DOHH2 (cell line): ENCODE results near the gene GRID1.

Experiments
- H3F3A ChIP-seq: fragments of 200-600 bp; sonication (generic), shearing (Covaris generic); 2 replicates; pipeline ENCODE4 v1.6.0; 2016; ENCODE audit warnings: antibody characterized with exemption, mild to moderate bottlenecking; ENCODE audit not compliant: control insufficient read depth, insufficient read depth
- H3K27ac ChIP-seq: fragments of 200-600 bp; sonication (generic); 2 replicates; pipeline ENCODE4 v1.5.1; 2014; ENCODE audit warnings: low read depth, mild to moderate bottlenecking, low read length, moderate library complexity
- H3K27me3 ChIP-seq: fragments of 200-600 bp; sonication (generic); 2 replicates; pipeline ENCODE4 v1.6.1; 2014; ENCODE audit warnings: mild to moderate bottlenecking, low read length, mixed read lengths; ENCODE audit not compliant: control insufficient read depth
- H3K36me3 ChIP-seq: fragments of 200-600 bp; sonication (generic); 2 replicates; pipeline ENCODE4 v1.6.1; 2014; ENCODE audit warnings: mild to moderate bottlenecking, low read length, moderate library complexity, mixed read lengths; ENCODE audit not compliant: control insufficient read depth
- H3K4me1 ChIP-seq: fragments of 200-600 bp; sonication (generic); 2 replicates; pipeline ENCODE4 v1.6.1; 2014; ENCODE audit warnings: mild to moderate bottlenecking, low read length, mixed read lengths; ENCODE audit not compliant: control insufficient read depth
- H3K4me2 ChIP-seq: fragments of 200-600 bp; sonication (generic); 2 replicates; pipeline ENCODE4 v1.6.0; 2014; ENCODE audit warnings: mild to moderate bottlenecking, low read length, moderate library complexity
- H3K4me3 ChIP-seq: fragments of 200-600 bp; sonication (generic); 2 replicates; pipeline ENCODE4 v1.5.1; 2014; ENCODE audit warnings: mild to moderate bottlenecking, low read length, mixed read lengths
- H3K79me2 ChIP-seq: fragments of 200-600 bp; sonication (generic); 2 replicates; pipeline ENCODE4 v1.6.1; 2014; ENCODE audit warnings: mild to moderate bottlenecking, low read length, mixed read lengths; ENCODE audit not compliant: control insufficient read depth
- H3K9me2 ChIP-seq: fragments of 200-600 bp; sonication (generic); replicated peaks from 2 replicates; pipeline ENCODE4 v1.6.1; 2014; ENCODE audit warnings: mild to moderate bottlenecking, low read length, mixed read lengths; ENCODE audit not compliant: control insufficient read depth
- H3K9me3 ChIP-seq: fragments of 200-600 bp; sonication (generic); 2 replicates; pipeline ENCODE4 v1.6.1; 2014; ENCODE audit warnings: antibody characterized with exemption, low read length, mixed read lengths; ENCODE audit not compliant: control insufficient read depth, insufficient read depth
- H4K20me1 ChIP-seq: fragments of 200-600 bp; sonication (generic); 2 replicates; pipeline ENCODE4 v1.6.0; 2014; ENCODE audit warnings: low read depth, mild to moderate bottlenecking, antibody characterized with exemption, low read length, moderate library complexity; ENCODE audit not compliant: control insufficient read depth, insufficient read depth
- EZH2phosphoT487 ChIP-seq: fragments of 200-600 bp; sonication (generic); IDR thresholded peaks from 2 replicates; pipeline ENCODE4 v1.6.1; 2017; ENCODE audit warnings: borderline replicate concordance, mild to moderate bottlenecking, antibody characterized with exemption, low read length, moderate library complexity, mixed read lengths
- TF ChIP-seq, protein P1 (sequence below): fragments of 200-600 bp; sonication (generic); IDR thresholded peaks from one replicate; pipeline ENCODE4 v1.5.1; 2014; ENCODE audit warnings: antibody characterized with exemption, mild to moderate bottlenecking, low read depth, low read length; ENCODE audit not compliant: poor library complexity, severe bottlenecking

Gene GRID1

DNA sequence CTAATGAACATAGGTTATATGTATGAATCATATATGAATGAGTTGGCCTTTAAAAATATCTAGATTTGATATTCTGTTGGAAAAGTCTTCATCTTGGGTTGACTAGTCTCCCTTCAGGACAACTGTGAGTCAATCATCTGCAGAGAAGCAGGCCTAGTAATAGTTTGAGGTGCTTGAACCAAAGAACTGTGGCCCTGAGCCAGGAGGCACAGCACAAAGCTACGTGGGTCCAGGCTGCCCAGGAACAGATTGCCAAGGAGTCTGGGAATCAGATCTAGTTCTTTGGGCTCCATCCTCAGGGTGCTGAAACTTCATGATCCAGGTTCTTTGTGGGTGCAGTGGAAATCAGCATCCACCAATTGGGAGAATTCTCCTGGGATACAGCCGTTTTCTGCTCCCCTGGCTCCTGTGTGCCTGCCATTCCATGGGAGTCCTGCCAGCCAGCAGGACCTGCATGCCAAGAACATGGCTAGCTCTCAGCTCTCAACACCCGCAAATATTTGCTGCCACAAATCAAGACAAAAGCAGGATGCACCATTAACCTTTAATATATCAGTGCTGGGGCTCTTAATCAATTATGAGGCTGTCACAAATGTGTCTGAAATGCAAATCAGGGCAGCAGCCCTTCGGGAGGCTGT is 709.0 kb downstream of the GRID1 start:
- no peak overlapping the region for H3K4me3 ChIP-seq
- TF ChIP-seq EZH2phosphoT487: no peak
- TF ChIP-seq, protein P1, sequence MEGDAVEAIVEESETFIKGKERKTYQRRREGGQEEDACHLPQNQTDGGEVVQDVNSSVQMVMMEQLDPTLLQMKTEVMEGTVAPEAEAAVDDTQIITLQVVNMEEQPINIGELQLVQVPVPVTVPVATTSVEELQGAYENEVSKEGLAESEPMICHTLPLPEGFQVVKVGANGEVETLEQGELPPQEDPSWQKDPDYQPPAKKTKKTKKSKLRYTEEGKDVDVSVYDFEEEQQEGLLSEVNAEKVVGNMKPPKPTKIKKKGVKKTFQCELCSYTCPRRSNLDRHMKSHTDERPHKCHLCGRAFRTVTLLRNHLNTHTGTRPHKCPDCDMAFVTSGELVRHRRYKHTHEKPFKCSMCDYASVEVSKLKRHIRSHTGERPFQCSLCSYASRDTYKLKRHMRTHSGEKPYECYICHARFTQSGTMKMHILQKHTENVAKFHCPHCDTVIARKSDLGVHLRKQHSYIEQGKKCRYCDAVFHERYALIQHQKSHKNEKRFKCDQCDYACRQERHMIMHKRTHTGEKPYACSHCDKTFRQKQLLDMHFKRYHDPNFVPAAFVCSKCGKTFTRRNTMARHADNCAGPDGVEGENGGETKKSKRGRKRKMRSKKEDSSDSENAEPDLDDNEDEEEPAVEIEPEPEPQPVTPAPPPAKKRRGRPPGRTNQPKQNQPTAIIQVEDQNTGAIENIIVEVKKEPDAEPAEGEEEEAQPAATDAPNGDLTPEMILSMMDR: no peak
- H3K79me2 ChIP-seq: no peaks in the 10 kb centered on the region
- H3K36me3 ChIP-seq: no peaks in the 10 kb centered on the region
- H3K9me2 ChIP-seq: no peaks in the 10 kb centered on the region
- H3F3A ChIP-seq: no peaks in the 10 kb centered on the region
- H3K27ac ChIP-seq: no peak overlapping the region
- H3K4me1 ChIP-seq: no peaks in the 10 kb centered on the region
- no peaks in the 10 kb centered on the region for H4K20me1 ChIP-seq
- no peaks in the 10 kb centered on the region for H3K27me3 ChIP-seq
- no peak overlapping the region for H3K4me2 ChIP-seq
- H3K9me3 ChIP-seq: no peaks in the 10 kb centered on the region

DNA sequence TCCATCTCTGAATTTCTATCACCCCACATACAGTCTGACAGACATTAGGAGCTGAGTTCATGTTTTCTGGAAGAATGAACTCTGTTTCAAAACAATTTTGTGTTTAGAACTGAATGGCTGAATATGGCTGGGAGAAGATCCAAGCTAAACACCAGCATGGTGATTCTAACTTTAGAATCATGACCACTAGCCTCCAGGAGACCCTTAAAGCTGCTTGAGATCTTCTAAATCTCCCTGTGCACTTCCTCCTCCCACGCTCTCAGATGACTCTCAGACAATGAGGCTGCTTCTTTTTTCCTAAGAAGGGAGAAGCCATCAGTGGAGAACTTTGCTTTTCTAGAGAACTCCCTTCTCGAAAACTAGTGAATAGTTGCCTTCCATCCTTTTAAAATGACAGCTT is 711.2 kb downstream of the GRID1 start:
- Histone ChIP-seq H3K4me1 (no peaks in the 10 kb centered on the region), H3K9me2 (no peaks in the 10 kb centered on the region), H3F3A (no peaks in the 10 kb centered on the region), H3K27ac (no peak overlapping the region), H3K9me3 (no peaks in the 10 kb centered on the region), H3K36me3 (no peaks in the 10 kb centered on the region), H3K27me3 (no peaks in the 10 kb centered on the region), H3K4me3 (no peak overlapping the region), H3K79me2 (no peaks in the 10 kb centered on the region), H3K4me2 (no peak overlapping the region), H4K20me1 (no peaks in the 10 kb centered on the region)
- no peak for TF ChIP-seq EZH2phosphoT487
- TF ChIP-seq, protein P1: no peak

DNA sequence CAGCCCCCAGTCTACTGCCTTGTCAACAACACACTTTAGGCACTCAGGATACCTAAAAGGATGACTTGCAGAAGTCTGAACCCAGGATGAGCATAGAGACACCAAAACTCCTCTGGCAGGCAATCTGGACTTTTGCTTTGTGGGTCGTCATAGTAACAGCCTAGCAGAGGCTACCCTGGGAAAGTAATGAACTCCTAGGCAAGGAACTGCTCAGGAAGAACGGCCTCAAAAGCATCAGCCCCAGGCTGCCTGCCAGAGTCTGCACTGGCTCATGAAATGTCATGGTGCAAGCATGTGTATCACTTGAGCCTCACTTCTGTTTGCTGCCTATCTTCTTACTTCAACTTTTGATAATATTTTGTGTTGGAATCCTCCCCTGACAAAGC is 715.1 kb downstream of the GRID1 start:
- Histone ChIP-seq H3F3A (no peaks in the 10 kb centered on the region), H3K4me2 (no peak overlapping the region), H3K4me1 (no peaks in the 10 kb centered on the region), H3K79me2 (no peaks in the 10 kb centered on the region), H3K4me3 (no peak overlapping the region), H3K27me3 (no peaks in the 10 kb centered on the region), H3K36me3 (no peaks in the 10 kb centered on the region), H4K20me1 (no peaks in the 10 kb centered on the region), H3K9me2 (no peaks in the 10 kb centered on the region), H3K9me3 (no peaks in the 10 kb centered on the region), H3K27ac (no peak overlapping the region)
- TF ChIP-seq, protein P1: no peak
- no peak for TF ChIP-seq EZH2phosphoT487
